Lower lobe of right lung (tissue), 2 donors: ENCODE measurements around the gene TEX14. TPM values are rescaled to one million over a fixed set of nuclear protein-coding genes. Genes with fewer than 3 reads are reported as not detected.

ENCODE experiments used
- ATAC-seq, 2 donors: fragments of 200-7000 bp; cut with Tn5 transposase; one replicate each; pipeline ENCODE4 v1.9.1; 2020 to 2022; ENCODE audit warnings: mild to moderate bottlenecking in 2 of 2, moderate library complexity in 2 of 2
- DNase-seq: peaks from one replicate; pipeline ENCODE4 v3.0.0-alpha.2; 2020
- H3K27ac ChIP-seq: fragments of 200-600 bp; one replicate; pipeline ENCODE4 v1.8.0; 2022
- H3K27me3 ChIP-seq: fragments of 200-600 bp; one replicate; pipeline ENCODE4 v1.8.0; 2022; ENCODE audit warnings: low read depth
- H3K36me3 ChIP-seq: fragments of 200-600 bp; one replicate; pipeline ENCODE4 v1.8.0; 2022; ENCODE audit warnings: mild to moderate bottlenecking
- H3K4me1 ChIP-seq: fragments of 200-600 bp; one replicate; pipeline ENCODE4 v1.8.0; 2022
- H3K4me3 ChIP-seq: fragments of 200-600 bp; one replicate; pipeline ENCODE4 v1.8.0; 2022; ENCODE audit warnings: mild to moderate bottlenecking
- H3K9me3 ChIP-seq: fragments of 200-600 bp; one replicate; pipeline ENCODE4 v1.8.0; 2022
- intact Hi-C: fragments of 100-400 bp; cut with DNase I; formaldehyde crosslinking; loops from one replicate; pipeline ENCODE4 v1.11.0; 2022
- total RNA-seq: library from RNA; stranded (reverse); fragmentation: NEBNext Ultra II Directional; extraction: Animal tissue kit (Norgen Biotek cat#: 25700); gene quantifications from one replicate; pipeline ENCODE4 v1.2.1, GENCODE V29; 2021
- TF ChIP-seq, protein P1 (sequence below): fragments of 200-600 bp; IDR thresholded peaks from one replicate; pipeline ENCODE4 v1.8.0; 2022; ENCODE audit warnings: antibody characterized with exemption, mild to moderate bottlenecking
- donor health status: DM: no; HTN: yes; CAD: no; lungs with severe emphysema.

Gene TEX14
- total RNA-seq, 1 donor from 2014 or later = 6.8 TPM

DNA sequence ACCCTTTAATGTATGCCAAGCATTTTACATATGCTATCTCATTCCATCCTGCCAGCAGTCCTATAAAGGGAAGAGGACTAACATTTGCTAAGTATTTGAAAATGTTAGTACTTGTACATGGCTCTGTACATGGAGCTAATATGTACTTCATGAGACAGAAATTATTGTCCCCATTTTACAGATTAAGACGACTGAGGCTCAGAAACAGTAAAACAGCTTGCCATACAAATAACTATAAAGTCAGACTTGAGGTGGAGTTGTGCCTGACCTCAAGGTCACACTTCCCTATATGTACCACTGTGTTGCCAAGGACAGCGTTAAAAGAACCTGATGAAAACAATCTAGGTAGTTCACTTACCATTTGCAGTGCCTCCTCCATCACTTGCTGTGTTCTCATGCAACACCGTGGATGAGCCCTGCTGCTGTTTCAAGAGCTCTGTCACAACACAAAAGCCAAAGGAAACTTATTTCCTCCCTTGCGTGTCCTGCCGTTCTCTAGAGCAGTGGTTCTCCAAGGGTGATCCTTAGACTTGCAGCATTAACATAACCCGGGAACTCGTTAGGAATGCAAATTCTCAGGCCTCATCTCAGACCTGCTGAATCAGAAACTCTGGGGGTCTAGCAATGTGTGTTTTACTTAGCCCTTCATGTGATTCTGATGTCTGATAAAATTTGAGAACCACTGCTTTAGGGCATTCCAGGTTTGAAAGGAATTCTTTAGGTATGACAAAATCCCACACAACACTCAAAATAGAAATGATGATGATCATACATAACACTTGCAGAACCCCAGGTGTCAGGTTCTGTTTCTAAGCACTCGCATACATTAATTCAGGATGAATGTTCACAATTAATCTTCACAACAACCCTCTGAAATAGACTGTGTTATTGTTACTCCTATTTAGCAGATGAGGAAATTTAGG is 126.2 kb downstream of the TEX14 start:
- H3K27ac ChIP-seq = no peak overlapping the region
- intact Hi-C loops = no loop called here
- TF ChIP-seq, protein P1, sequence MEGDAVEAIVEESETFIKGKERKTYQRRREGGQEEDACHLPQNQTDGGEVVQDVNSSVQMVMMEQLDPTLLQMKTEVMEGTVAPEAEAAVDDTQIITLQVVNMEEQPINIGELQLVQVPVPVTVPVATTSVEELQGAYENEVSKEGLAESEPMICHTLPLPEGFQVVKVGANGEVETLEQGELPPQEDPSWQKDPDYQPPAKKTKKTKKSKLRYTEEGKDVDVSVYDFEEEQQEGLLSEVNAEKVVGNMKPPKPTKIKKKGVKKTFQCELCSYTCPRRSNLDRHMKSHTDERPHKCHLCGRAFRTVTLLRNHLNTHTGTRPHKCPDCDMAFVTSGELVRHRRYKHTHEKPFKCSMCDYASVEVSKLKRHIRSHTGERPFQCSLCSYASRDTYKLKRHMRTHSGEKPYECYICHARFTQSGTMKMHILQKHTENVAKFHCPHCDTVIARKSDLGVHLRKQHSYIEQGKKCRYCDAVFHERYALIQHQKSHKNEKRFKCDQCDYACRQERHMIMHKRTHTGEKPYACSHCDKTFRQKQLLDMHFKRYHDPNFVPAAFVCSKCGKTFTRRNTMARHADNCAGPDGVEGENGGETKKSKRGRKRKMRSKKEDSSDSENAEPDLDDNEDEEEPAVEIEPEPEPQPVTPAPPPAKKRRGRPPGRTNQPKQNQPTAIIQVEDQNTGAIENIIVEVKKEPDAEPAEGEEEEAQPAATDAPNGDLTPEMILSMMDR = no peak
- H3K4me1 ChIP-seq = peaks cover 6% of the 10 kb centered on the region
- no peak for ATAC-seq
- H3K9me3 ChIP-seq = no peaks in the 10 kb centered on the region
- no peaks in the 10 kb centered on the region for H3K36me3 ChIP-seq
- H3K27me3 ChIP-seq = no peaks in the 10 kb centered on the region
- no peak for DNase-seq
- H3K4me3 ChIP-seq = no peak overlapping the region

DNA sequence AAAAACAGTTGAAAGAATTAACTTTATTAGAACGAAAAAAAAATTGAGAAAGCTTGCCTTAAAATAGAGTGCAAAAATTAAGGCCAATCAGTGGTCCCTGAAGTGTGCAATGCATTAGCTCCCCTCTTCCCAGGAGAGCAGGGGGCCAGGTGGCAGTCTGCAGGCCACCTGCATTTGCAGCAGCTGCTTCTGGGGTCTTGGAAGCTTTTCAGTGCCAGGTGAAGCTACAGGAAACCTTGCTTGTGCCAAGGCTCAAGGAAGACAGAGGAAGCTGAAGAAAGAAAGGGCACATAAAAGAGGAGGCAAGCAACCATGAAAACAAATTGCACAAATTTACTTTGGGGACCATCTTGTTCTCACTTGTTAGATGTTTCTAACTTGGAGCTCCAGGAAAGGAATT is 126.9 kb downstream of the TEX14 start:
- Histone ChIP-seq H3K36me3 (no peaks in the 10 kb centered on the region), H3K4me1 (peaks cover 6% of the 10 kb centered on the region), H3K27me3 (no peaks in the 10 kb centered on the region), H3K27ac (no peak overlapping the region), H3K4me3 (no peak overlapping the region), H3K9me3 (no peaks in the 10 kb centered on the region)
- intact Hi-C loops = no loop called here
- TF ChIP-seq, protein P1 = no peak
- ATAC-seq = no peak
- no peak for DNase-seq

DNA sequence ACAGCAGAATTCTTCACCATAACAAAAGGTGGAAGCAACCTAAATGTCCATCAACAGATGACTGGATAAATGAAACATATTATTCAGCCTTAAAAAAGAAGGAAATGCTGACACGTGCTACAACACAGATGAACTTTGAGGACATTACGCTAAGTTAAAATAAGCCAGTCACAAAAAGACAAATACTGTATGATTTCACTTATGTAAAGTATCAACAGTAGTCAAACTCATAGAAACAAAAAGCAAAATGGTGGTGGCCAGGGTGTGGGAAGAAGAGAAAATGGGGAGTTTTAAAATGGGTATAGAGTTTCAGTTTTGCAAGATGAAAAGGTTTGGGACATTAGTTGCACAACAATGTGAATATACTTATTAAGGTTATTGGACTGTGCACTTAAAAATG is 127.6 kb downstream of the TEX14 start:
- peaks cover 6% of the 10 kb centered on the region for H3K4me1 ChIP-seq
- no peak overlapping the region for H3K4me3 ChIP-seq
- ATAC-seq (no peak), DNase-seq (no peak)
- TF ChIP-seq, protein P1 = no peak
- H3K9me3 ChIP-seq = no peaks in the 10 kb centered on the region
- H3K36me3 ChIP-seq = no peaks in the 10 kb centered on the region
- H3K27me3 ChIP-seq = no peaks in the 10 kb centered on the region
- intact Hi-C loops = no loop called here
- no peak overlapping the region for H3K27ac ChIP-seq

DNA sequence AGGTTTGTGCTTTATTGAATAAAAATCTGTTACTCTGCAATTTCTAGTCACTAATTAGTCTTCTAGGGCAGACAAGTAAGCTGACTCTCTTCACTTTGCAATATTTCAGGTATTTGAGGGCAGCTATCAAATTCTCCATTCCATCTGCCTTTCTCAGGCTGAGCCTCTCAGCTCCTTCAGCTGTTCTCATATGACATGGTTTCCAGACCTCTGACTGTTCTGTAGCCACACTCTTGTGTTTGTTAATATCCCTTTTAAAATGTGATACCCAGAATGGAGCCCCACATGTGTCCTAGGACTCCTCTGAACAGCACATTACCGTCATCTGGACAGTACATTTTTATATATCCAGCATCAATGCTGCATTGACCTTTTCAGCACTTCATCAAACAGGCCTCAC is 131.3 kb downstream of the TEX14 start:
- TF ChIP-seq, protein P1 = no peak
- H3K36me3 ChIP-seq = no peaks in the 10 kb centered on the region
- no peaks in the 10 kb centered on the region for H3K27me3 ChIP-seq
- DNase-seq (no peak), ATAC-seq (no peak)
- H3K9me3 ChIP-seq = no peaks in the 10 kb centered on the region
- intact Hi-C loops = no loop called here
- no peak overlapping the region for H3K4me3 ChIP-seq
- no peak overlapping the region for H3K27ac ChIP-seq
- H3K4me1 ChIP-seq = no peaks in the 10 kb centered on the region

- DNase-seq (no peak), ATAC-seq (no peak)
- intact Hi-C loops = no loop called here
- H3K27me3 ChIP-seq = no peaks in the 10 kb centered on the region
- H3K27ac ChIP-seq = no peak overlapping the region
- H3K4me1 ChIP-seq = no peaks in the 10 kb centered on the region
- H3K9me3 ChIP-seq = no peaks in the 10 kb centered on the region
- no peak overlapping the region for H3K4me3 ChIP-seq
- TF ChIP-seq, protein P1 = no peak
- no peaks in the 10 kb centered on the region for H3K36me3 ChIP-seq
Measured at GRCh38 chr17:58557981-58558380, 133.9 kb downstream of the TEX14 start.
